ENCODE measurements around the gene DHRS1.
A peak's percentile ranks its signal among the peaks of the same experiment; 100 is the strongest.

Gene DHRS1

DNA sequence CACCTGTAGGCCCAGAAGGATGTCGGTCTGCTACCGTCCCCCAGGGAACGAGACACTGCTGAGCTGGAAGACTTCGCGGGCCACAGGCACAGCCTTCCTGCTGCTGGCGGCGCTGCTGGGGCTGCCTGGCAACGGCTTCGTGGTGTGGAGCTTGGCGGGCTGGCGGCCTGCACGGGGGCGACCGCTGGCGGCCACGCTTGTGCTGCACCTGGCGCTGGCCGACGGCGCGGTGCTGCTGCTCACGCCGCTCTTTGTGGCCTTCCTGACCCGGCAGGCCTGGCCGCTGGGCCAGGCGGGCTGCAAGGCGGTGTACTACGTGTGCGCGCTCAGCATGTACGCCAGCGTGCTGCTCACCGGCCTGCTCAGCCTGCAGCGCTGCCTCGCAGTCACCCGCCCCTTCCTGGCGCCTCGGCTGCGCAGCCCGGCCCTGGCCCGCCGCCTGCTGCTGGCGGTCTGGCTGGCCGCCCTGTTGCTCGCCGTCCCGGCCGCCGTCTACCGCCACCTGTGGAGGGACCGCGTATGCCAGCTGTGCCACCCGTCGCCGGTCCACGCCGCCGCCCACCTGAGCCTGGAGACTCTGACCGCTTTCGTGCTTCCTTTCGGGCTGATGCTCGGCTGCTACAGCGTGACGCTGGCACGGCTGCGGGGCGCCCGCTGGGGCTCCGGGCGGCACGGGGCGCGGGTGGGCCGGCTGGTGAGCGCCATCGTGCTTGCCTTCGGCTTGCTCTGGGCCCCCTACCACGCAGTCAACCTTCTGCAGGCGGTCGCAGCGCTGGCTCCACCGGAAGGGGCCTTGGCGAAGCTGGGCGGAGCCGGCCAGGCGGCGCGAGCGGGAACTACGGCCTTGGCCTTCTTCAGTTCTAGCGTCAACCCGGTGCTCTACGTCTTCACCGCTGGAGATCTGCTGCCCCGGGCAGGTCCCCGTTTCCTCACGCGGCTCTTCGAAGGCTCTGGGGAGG is 11.3 kb upstream of the DHRS1 start, which contains the start of gene LTB4R:
Gene LTB4R (plus strand): TSS at position 857 of the 959 bp plus-strand sequence. CDS start 4,150 bp downstream, outside the sequence.
- no peak within 1 kb of the TSS for H3K4me3 ChIP-seq (ENCODE audit: low read depth, low read length)
- H3K36me3 ChIP-seq (ENCODE audit: control insufficient read depth in 2 of 2, insufficient read depth in 1 of 2, low read length in 2 of 2), result peaks cover 0 to 65% of the 10 kb centered on the region in 2 experiments; a peak in 2 of 3 replicates
- no peak within 1 kb of the TSS for H3K27ac ChIP-seq (ENCODE audit: extremely low read depth, low read depth, low read length)
- POLR2A ChIA-PET, result interaction anchor here (1.1 kb wide), 1 partner anchor 69 kb away, joined by 3 read pairs; the partner anchor contains the start of gene TINF2
- H3K4me1 ChIP-seq (ENCODE audit: control insufficient read depth, insufficient read depth, low read length), result no peaks in the 10 kb centered on the region
- TF ChIP-seq ZNF830 (tag by site-specific recombination; IDR thresholded peaks at IDR 0.05; ENCODE audit: low read depth), result no peak
- TF ChIP-seq ZNF530 (tag by site-specific recombination; IDR thresholded peaks at IDR 0.05; ENCODE audit: low read depth), result no peak
- TF ChIP-seq ZXDB (tag by site-specific recombination; IDR thresholded peaks at IDR 0.05), result no peak
- no peak for TF ChIP-seq ZNF335 (tag by site-specific recombination; conservative IDR thresholded peaks at IDR 0.05)
- TF ChIP-seq ZFHX2 (tag by site-specific recombination; conservative IDR thresholded peaks at IDR 0.05), result no peak
- TF ChIP-seq, protein P1, sequence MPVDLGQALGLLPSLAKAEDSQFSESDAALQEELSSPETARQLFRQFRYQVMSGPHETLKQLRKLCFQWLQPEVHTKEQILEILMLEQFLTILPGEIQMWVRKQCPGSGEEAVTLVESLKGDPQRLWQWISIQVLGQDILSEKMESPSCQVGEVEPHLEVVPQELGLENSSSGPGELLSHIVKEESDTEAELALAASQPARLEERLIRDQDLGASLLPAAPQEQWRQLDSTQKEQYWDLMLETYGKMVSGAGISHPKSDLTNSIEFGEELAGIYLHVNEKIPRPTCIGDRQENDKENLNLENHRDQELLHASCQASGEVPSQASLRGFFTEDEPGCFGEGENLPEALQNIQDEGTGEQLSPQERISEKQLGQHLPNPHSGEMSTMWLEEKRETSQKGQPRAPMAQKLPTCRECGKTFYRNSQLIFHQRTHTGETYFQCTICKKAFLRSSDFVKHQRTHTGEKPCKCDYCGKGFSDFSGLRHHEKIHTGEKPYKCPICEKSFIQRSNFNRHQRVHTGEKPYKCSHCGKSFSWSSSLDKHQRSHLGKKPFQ (tag by site-specific recombination; IDR thresholded peaks at IDR 0.05), result no peak
- no peak for TF ChIP-seq ZNF791 (tag by site-specific recombination; IDR thresholded peaks at IDR 0.05)
- TF ChIP-seq ZBTB17 (tag by site-specific recombination; IDR thresholded peaks at IDR 0.05), result no peak
- no peak for TF ChIP-seq ZNF10 (tag by site-specific recombination; IDR thresholded peaks at IDR 0.05)
- no peak for TF ChIP-seq ZNF596 (tag by site-specific recombination; IDR thresholded peaks at IDR 0.05)
- no peak for TF ChIP-seq ZNF16 (tag by site-specific recombination; IDR thresholded peaks at IDR 0.05; ENCODE audit: low read depth)
- no peak for TF ChIP-seq ZNF23 (tag by site-specific recombination; IDR thresholded peaks at IDR 0.05; ENCODE audit: borderline replicate concordance)
- TF ChIP-seq ZNF777 (tag by site-specific recombination; IDR thresholded peaks at IDR 0.05; ENCODE audit: borderline replicate concordance), result no peak
- TF ChIP-seq, protein P2, sequence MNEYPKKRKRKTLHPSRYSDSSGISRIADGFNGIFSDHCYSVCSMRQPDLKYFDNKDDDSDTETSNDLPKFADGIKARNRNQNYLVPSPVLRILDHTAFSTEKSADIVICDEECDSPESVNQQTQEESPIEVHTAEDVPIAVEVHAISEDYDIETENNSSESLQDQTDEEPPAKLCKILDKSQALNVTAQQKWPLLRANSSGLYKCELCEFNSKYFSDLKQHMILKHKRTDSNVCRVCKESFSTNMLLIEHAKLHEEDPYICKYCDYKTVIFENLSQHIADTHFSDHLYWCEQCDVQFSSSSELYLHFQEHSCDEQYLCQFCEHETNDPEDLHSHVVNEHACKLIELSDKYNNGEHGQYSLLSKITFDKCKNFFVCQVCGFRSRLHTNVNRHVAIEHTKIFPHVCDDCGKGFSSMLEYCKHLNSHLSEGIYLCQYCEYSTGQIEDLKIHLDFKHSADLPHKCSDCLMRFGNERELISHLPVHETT (tag by site-specific recombination; IDR thresholded peaks at IDR 0.05), result no peak
- TF ChIP-seq ZNF600 (tag by site-specific recombination; IDR thresholded peaks at IDR 0.05), result no peak
- CTCF ChIA-PET, result interaction anchor here (0.5 to 4.7 kb wide), 5 partner anchors 11 to 827 kb away, joined by 3 to 70 read pairs (median 3); partner anchors contain the start of genes DHRS1, NOP9, RABGGTA and TINF2
- no peaks in the 10 kb centered on the region for H3K9me3 ChIP-seq (ENCODE audit: control insufficient read depth, insufficient read depth, low read depth, low read length)

DNA sequence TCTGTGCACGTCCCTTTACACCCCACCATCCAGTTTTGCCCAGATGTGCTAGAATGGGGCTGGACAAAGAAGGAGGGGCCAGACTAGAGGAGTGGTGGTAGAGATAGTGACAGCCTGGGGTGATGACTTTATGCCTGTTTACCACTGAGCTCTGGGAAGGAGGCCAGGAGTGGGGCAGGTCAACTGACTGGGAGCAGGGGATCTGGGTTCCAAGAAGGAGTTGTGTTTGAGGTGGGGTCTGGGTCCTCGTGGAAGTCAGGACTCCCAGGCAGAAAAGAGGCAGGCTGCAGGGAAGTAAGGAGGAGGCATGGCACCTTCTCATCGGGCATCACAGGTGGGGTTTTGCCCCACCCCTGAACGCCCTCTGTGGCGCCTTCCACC is 10.7 kb upstream of the DHRS1 start:
- Histone ChIP-seq H3K9me3 (ENCODE audit: control insufficient read depth, insufficient read depth, low read depth, low read length) (no peaks in the 10 kb centered on the region), H3K27ac (ENCODE audit: extremely low read depth, low read depth, low read length) (no peak overlapping the region), H3K4me3 (ENCODE audit: low read depth, low read length) (no peak overlapping the region), H3K4me1 (ENCODE audit: control insufficient read depth, insufficient read depth, low read length) (no peaks in the 10 kb centered on the region), H3K36me3 (ENCODE audit: control insufficient read depth in 2 of 2, insufficient read depth in 1 of 2, low read length in 2 of 2) (peaks cover 5 to 72% of the 10 kb centered on the region in 2 experiments)
- TF ChIP-seq ZNF391 (tag by site-specific recombination; IDR thresholded peaks at IDR 0.05; ENCODE audit: borderline replicate concordance, low read depth), result no peak
- TF ChIP-seq, protein P3, sequence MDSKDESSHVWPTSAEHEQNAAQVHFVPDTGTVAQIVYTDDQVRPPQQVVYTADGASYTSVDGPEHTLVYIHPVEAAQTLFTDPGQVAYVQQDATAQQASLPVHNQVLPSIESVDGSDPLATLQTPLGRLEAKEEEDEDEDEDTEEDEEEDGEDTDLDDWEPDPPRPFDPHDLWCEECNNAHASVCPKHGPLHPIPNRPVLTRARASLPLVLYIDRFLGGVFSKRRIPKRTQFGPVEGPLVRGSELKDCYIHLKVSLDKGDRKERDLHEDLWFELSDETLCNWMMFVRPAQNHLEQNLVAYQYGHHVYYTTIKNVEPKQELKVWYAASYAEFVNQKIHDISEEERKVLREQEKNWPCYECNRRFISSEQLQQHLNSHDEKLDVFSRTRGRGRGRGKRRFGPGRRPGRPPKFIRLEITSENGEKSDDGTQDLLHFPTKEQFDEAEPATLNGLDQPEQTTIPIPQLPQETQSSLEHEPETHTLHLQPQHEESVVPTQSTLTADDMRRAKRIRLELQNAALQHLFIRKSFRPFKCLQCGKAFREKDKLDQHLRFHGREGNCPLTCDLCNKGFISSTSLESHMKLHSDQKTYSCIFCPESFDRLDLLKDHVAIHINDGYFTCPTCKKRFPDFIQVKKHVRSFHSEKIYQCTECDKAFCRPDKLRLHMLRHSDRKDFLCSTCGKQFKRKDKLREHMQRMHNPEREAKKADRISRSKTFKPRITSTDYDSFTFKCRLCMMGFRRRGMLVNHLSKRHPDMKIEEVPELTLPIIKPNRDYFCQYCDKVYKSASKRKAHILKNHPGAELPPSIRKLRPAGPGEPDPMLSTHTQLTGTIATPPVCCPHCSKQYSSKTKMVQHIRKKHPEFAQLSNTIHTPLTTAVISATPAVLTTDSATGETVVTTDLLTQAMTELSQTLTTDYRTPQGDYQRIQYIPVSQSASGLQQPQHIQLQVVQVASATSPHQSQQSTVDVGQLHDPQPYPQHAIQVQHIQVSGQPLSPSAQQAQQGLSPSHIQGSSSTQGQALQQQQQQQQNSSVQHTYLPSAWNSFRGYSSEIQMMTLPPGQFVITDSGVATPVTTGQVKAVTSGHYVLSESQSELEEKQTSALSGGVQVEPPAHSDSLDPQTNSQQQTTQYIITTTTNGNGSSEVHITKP (tag by site-specific recombination; IDR thresholded peaks at IDR 0.05), result peak; percentile 31; the same call in 1 of the 2 replicates
- TF ChIP-seq, protein P4, sequence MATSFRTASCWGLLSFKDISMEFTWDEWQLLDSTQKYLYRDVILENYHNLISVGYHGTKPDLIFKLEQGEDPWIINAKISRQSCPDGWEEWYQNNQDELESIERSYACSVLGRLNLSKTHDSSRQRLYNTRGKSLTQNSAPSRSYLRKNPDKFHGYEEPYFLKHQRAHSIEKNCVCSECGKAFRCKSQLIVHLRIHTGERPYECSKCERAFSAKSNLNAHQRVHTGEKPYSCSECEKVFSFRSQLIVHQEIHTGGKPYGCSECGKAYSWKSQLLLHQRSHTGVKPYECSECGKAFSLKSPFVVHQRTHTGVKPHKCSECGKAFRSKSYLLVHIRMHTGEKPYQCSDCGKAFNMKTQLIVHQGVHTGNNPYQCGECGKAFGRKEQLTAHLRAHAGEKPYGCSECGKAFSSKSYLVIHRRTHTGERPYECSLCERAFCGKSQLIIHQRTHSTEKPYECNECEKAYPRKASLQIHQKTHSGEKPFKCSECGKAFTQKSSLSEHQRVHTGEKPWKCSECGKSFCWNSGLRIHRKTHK (tag by site-specific recombination; IDR thresholded peaks at IDR 0.05), result no peak
- CTCF ChIA-PET, result interaction anchor here (0.5 to 5.1 kb wide), 6 partner anchors 11 to 827 kb away, joined by 3 to 70 read pairs (median 18); partner anchors contain the start of genes CBLN3, DHRS1, KHNYN and NOP9
- POLR2A ChIA-PET, result interaction anchor here (2.7 kb wide), 1 partner anchor 68 kb away, joined by 15 read pairs; the partner anchor contains the start of gene TINF2

Data from HEK293 (cell line).